Measurements from ENCODE around the gene HRH1. TPM values are rescaled to one million over a fixed set of nuclear protein-coding genes. Genes with fewer than 3 reads are reported as not detected.
A peak's percentile ranks its signal among the peaks of the same experiment; 100 is the strongest.
"Not testable (repeated sequence)": the region's sequence is repeated elsewhere in the genome, so short reads cannot be mapped to it uniquely, and the experiment has no call there.

Gene HRH1
- total RNA-seq: 1 to 10 TPM; 2.0 to 9.7 (median 8.0) TPM

GRCh38 chr3:11154036-11154952 is at the start of gene HRH1:
Gene HRH1 (plus strand): TSS chr3:11154493. CDS start chr3:11259038, 104,545 bp downstream.
- Histone ChIP-seq H3K27ac (peak within 1 kb of the TSS; percentile 38 to 62 (median 46)), H3K4me1 (peaks cover 0 to 32% (median 9%) of the 10 kb centered on the region in 4 donors), H3K9me3 (no peaks in the 10 kb centered on the region), H3K36me3 (no peaks in the 10 kb centered on the region), H3K4me3 (peak within 1 kb of the TSS; percentile 38 to 62 (median 44)), H3K27me3 (peaks cover 21% of the 10 kb centered on the region)
- WGBS, 2 donors (ENCODE audit: low coverage in 1 of 2): 2% methylated on average over 31 of the region's 98 CpGs; no CpG with 5 or more reads in 1 of the 2 donors
- intact Hi-C loops (cut with DNase I; ENCODE audit: low total_unique reads): loop anchor here (2.0 to 10.0 kb wide), 2 partner anchors 135 to 181 kb away; no protein-coding TSS in a partner anchor
- in situ Hi-C loops (cut with MboI; ENCODE audit: low pct_ligation_motif_present in 1 of 4, low pct_unique_long_range_greater_than_20kb in 1 of 4, low sequenced_read_pairs in 3 of 4): no loop called here
- peak; percentile 20 for DNase-seq
- TF ChIP-seq POLR2AphosphoS5 (IDR thresholded peaks at IDR 0.05) (no peak), EP300 (IDR thresholded peaks at IDR 0.05; ENCODE audit: low read depth) (no peak), CTCF (IDR thresholded peaks at IDR 0.05) (no peak), POLR2A (IDR thresholded peaks at IDR 0.05) (no peak)

- H3K27ac ChIP-seq; DNase-seq; H3K36me3 ChIP-seq; in situ Hi-C loops (cut with MboI; ENCODE audit: low pct_ligation_motif_present in 1 of 4, low pct_unique_long_range_greater_than_20kb in 1 of 4, low sequenced_read_pairs in 3 of 4); H3K4me1 ChIP-seq; H3K9me3 ChIP-seq; intact Hi-C loops (cut with DNase I; ENCODE audit: low total_unique reads); H3K4me3 ChIP-seq: not testable (repeated sequence)
- peaks cover 10% of the 10 kb centered on the region for H3K27me3 ChIP-seq
- 93% methylated on average over 2 of the region's 2 CpGs; no CpG with 5 or more reads in 1 of the 2 donors for WGBS, 2 donors (ENCODE audit: low coverage in 1 of 2)
Observed at GRCh38 chr3:11113316-11113715, 41.0 kb upstream of the HRH1 start.

GRCh38 chr3:11115548-11115947 is 38.7 kb upstream of the HRH1 start:
- intact Hi-C loops (cut with DNase I; ENCODE audit: low total_unique reads) (no loop called here), in situ Hi-C loops (cut with MboI; ENCODE audit: low pct_ligation_motif_present in 1 of 4, low pct_unique_long_range_greater_than_20kb in 1 of 4, low sequenced_read_pairs in 3 of 4) (no loop called here)
- Histone ChIP-seq H3K4me3 (no peak overlapping the region), H3K36me3 (no peaks in the 10 kb centered on the region), H3K4me1 (no peaks in the 10 kb centered on the region), H3K9me3 (no peaks in the 10 kb centered on the region), H3K27me3 (peaks cover 6% of the 10 kb centered on the region), H3K27ac (no peak overlapping the region)
- no peak for TF ChIP-seq CTCF (IDR thresholded peaks at IDR 0.05)
- WGBS, 2 donors (ENCODE audit: low coverage in 1 of 2): 60 to 83% methylated on average over 1 to 3 of the region's 3 CpGs
- no peak for DNase-seq

- in situ Hi-C loops (cut with MboI; ENCODE audit: low pct_ligation_motif_present in 1 of 4, low pct_unique_long_range_greater_than_20kb in 1 of 4, low sequenced_read_pairs in 3 of 4): no loop called here
- H3K36me3 ChIP-seq: no peaks in the 10 kb centered on the region
- no peaks in the 10 kb centered on the region for H3K4me1 ChIP-seq
Observed at GRCh38 chr3:11116336-11117059, 37.8 kb upstream of the HRH1 start.

More at GRCh38 chr3:11116336-11117059, 37.8 kb upstream of the HRH1 start:
- no peak overlapping the region for H3K4me3 ChIP-seq
- peaks cover under 1% of the 10 kb centered on the region for H3K27me3 ChIP-seq
- TF ChIP-seq POLR2A (IDR thresholded peaks at IDR 0.05): no peak
- TF ChIP-seq CTCF (IDR thresholded peaks at IDR 0.05): no peak
- TF ChIP-seq POLR2AphosphoS5 (IDR thresholded peaks at IDR 0.05): no peak
- TF ChIP-seq EP300 (IDR thresholded peaks at IDR 0.05; ENCODE audit: low read depth): no peak
- WGBS, 2 donors (ENCODE audit: low coverage in 1 of 2): 87 to 93% methylated on average over 3 to 8 of the region's 8 CpGs
- no peak overlapping the region for H3K27ac ChIP-seq
- H3K9me3 ChIP-seq: no peaks in the 10 kb centered on the region
- intact Hi-C loops (cut with DNase I; ENCODE audit: low total_unique reads): no loop called here
- no peak for DNase-seq
